ENCODE data around the gene CPLANE2.

GRCh38 chr1:16239972-16240491 is 3.0 kb upstream of the CPLANE2 start:
- TF ChIP-seq POLR2AphosphoS5 (IDR thresholded peaks at IDR 0.05) = no peak
- TF ChIP-seq CTCF (IDR thresholded peaks at IDR 0.05) = no peak
- TF ChIP-seq POLR2A (IDR thresholded peaks at IDR 0.05) = no peak
- TF ChIP-seq EP300 (IDR thresholded peaks at IDR 0.05) = no peak

Measured in suprapubic skin (tissue), 4 donors.